ENCODE data around the gene AP1S1. TPM values are rescaled to one million over a fixed set of nuclear protein-coding genes. Genes with fewer than 3 reads are reported as not detected.

The AP1S1 gene
- total RNA-seq, 1 donor from 2014 or later: 50.4 TPM

GRCh38 chr7:101166648-101166908, 12.3 kb downstream of the AP1S1 start:
- H3K27ac Mint-ChIP-seq (ENCODE audit: unreplicated experiment): no peak overlapping the region
- no peak for TF ChIP-seq CTCF (IDR thresholded peaks at IDR 0.05; ENCODE audit: partially characterized antibody, unreplicated experiment)
- DNase-seq: no peak
- H3K4me1 Mint-ChIP-seq (ENCODE audit: low read depth, unreplicated experiment): peaks cover 37% of the 10 kb centered on the region
- H3K36me3 Mint-ChIP-seq (ENCODE audit: unreplicated experiment): no peaks in the 10 kb centered on the region
- peaks cover 15% of the 10 kb centered on the region for H3K9me3 Mint-ChIP-seq (ENCODE audit: unreplicated experiment)
- no peak overlapping the region for H3K4me3 Mint-ChIP-seq (ENCODE audit: unreplicated experiment)
- H3K27me3 Mint-ChIP-seq (ENCODE audit: unreplicated experiment): peaks cover 56% of the 10 kb centered on the region

GRCh38 chr7:101166909-101167644, 12.8 kb downstream of the AP1S1 start:
- no peak for TF ChIP-seq CTCF (IDR thresholded peaks at IDR 0.05; ENCODE audit: partially characterized antibody, unreplicated experiment)

GRCh38 chr7:101167645-101168411, 13.6 kb downstream of the AP1S1 start:
- no peak for DNase-seq
- Mint-ChIP-seq H3K27ac (ENCODE audit: unreplicated experiment) (peak overlapping the region; percentile 73), H3K9me3 (ENCODE audit: unreplicated experiment) (peaks cover 13% of the 10 kb centered on the region), H3K4me3 (ENCODE audit: unreplicated experiment) (peak overlapping the region; percentile 77), H3K36me3 (ENCODE audit: unreplicated experiment) (no peaks in the 10 kb centered on the region), H3K27me3 (ENCODE audit: unreplicated experiment) (peaks cover 59% of the 10 kb centered on the region), H3K4me1 (ENCODE audit: low read depth, unreplicated experiment) (peaks cover 36% of the 10 kb centered on the region)
- TF ChIP-seq CTCF (IDR thresholded peaks at IDR 0.05; ENCODE audit: partially characterized antibody, unreplicated experiment): no peak

More at GRCh38 chr7:101166909-101167644, 12.8 kb downstream of the AP1S1 start:
- peaks cover 15% of the 10 kb centered on the region for H3K9me3 Mint-ChIP-seq (ENCODE audit: unreplicated experiment)
- H3K4me3 Mint-ChIP-seq (ENCODE audit: unreplicated experiment): peak overlapping the region; percentile 77
- H3K27me3 Mint-ChIP-seq (ENCODE audit: unreplicated experiment): peaks cover 59% of the 10 kb centered on the region
- peaks cover 39% of the 10 kb centered on the region for H3K4me1 Mint-ChIP-seq (ENCODE audit: low read depth, unreplicated experiment)
- no peak overlapping the region for H3K27ac Mint-ChIP-seq (ENCODE audit: unreplicated experiment)
- DNase-seq: peak; percentile 54
- no peaks in the 10 kb centered on the region for H3K36me3 Mint-ChIP-seq (ENCODE audit: unreplicated experiment)

GRCh38 chr7:101168412-101169049, 14.3 kb downstream of the AP1S1 start:
- Mint-ChIP-seq H3K4me1 (ENCODE audit: low read depth, unreplicated experiment) (peaks cover 36% of the 10 kb centered on the region), H3K4me3 (ENCODE audit: unreplicated experiment) (peak overlapping the region; percentile 31), H3K27ac (ENCODE audit: unreplicated experiment) (no peak overlapping the region), H3K9me3 (ENCODE audit: unreplicated experiment) (peaks cover 13% of the 10 kb centered on the region), H3K27me3 (ENCODE audit: unreplicated experiment) (peaks cover 60% of the 10 kb centered on the region), H3K36me3 (ENCODE audit: unreplicated experiment) (no peaks in the 10 kb centered on the region)
- DNase-seq: no peak
- no peak for TF ChIP-seq CTCF (IDR thresholded peaks at IDR 0.05; ENCODE audit: partially characterized antibody, unreplicated experiment)
